ENCODE data around the gene NCOA4. TPM values are rescaled to one million over a fixed set of nuclear protein-coding genes. Genes with fewer than 3 reads are reported as not detected.

The NCOA4 gene
- total and polyA plus RNA-seq, 8 donors, result 150 to 196 (median 174) TPM

DNA sequence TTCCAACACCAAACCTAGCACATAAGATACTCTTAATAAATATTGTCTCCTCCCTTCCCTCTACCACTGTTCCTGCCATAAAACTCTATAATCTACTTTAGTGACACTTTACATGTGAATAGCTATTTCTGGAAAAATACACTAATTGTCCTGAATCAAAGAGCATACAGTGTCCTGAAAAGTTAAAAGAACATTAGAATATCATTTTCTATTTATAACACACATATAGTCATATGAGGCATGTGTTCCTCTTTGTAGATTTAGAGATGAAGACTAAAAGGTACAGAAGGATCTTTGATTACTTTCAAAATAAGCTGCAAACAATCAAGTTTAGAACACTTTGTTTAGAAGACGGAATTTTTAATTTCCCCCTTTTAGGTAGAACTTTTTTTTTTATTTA, 13.6 kb downstream of the NCOA4 start:
- TF ChIP-seq, protein P1, sequence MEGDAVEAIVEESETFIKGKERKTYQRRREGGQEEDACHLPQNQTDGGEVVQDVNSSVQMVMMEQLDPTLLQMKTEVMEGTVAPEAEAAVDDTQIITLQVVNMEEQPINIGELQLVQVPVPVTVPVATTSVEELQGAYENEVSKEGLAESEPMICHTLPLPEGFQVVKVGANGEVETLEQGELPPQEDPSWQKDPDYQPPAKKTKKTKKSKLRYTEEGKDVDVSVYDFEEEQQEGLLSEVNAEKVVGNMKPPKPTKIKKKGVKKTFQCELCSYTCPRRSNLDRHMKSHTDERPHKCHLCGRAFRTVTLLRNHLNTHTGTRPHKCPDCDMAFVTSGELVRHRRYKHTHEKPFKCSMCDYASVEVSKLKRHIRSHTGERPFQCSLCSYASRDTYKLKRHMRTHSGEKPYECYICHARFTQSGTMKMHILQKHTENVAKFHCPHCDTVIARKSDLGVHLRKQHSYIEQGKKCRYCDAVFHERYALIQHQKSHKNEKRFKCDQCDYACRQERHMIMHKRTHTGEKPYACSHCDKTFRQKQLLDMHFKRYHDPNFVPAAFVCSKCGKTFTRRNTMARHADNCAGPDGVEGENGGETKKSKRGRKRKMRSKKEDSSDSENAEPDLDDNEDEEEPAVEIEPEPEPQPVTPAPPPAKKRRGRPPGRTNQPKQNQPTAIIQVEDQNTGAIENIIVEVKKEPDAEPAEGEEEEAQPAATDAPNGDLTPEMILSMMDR (IDR thresholded peaks at IDR 0.05), result no peak
- H3K9me3 ChIP-seq, result no peaks in the 10 kb centered on the region
- intact Hi-C loops (cut with DNase I), result no loop called here
- peaks cover 0 to 47% of the 10 kb centered on the region in 2 donors for H3K36me3 ChIP-seq
- no peak overlapping the region for H3K4me3 ChIP-seq
- DNase-seq (no peak), ATAC-seq (no peak)
- peaks cover 23 to 65% of the 10 kb centered on the region in 2 donors for H3K4me1 ChIP-seq
- peak overlapping the region in 1 of 2 donors; percentile 37 for H3K27ac ChIP-seq
- H3K27me3 ChIP-seq, result no peaks in the 10 kb centered on the region

DNA sequence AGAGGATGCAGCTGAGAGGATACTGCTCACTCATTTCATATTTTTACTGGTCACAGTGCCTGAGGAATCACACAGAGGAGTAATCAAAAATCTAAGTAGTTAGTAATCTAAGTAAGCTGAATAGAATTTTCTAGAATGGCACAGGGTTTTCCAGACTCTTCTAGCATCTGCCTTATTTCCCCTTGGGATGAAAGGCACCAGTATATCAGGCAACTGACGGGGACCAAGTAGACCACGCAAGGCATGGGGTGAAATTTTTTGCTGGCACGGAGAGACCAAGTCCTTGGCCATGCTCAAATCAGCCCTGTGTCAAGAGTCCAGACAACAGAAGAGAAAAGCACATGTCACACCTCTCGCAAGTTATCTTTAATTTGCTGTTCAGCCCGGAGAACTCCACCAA, 14.2 kb downstream of the NCOA4 start:
- Histone ChIP-seq H3K4me3 (no peak overlapping the region), H3K9me3 (no peaks in the 10 kb centered on the region), H3K27ac (no peak overlapping the region), H3K27me3 (no peaks in the 10 kb centered on the region), H3K4me1 (peaks cover 23 to 60% of the 10 kb centered on the region in 2 donors), H3K36me3 (peaks cover 0 to 53% of the 10 kb centered on the region in 2 donors)
- DNase-seq (no peak), ATAC-seq (no peak)
- TF ChIP-seq, protein P1 (IDR thresholded peaks at IDR 0.05), result no peak
- intact Hi-C loops (cut with DNase I), result no loop called here

DNA sequence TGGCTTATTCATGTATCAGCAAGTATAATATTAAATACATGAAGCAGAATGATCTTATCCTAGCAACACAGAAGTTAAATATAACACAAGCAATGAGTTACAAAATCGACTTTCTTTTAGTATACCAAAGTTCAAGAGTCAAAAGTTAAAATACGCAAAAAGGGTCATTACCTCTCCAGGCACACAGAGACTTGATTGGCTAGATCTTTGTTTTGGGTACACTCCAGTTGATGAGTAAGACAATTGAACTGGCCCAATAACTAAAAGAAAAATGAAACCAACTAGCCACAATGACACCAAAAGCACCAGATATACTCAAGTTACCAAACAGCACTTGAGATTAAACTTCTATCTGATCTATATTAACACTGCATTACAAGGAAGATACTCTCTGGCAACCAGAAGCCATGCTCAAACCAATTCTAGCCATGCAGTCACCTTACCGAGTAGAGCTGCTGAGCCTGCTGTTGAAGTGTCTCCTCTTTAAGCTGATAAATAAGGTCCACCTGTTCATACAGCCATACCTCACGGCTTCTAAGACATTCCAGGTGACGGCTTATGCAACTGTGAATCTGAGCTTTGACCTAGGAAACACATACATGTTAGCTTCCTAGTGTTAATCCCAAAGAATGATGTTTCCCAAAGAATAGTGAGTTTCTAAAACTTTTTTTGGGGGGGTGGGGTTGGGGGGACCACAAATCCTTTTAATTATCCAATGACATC, 15.6 kb downstream of the NCOA4 start:
- no peak overlapping the region for H3K27ac ChIP-seq
- no peak overlapping the region for H3K4me3 ChIP-seq
- intact Hi-C loops (cut with DNase I), result no loop called here
- peaks cover 0 to 67% of the 10 kb centered on the region in 2 donors for H3K36me3 ChIP-seq
- peaks cover 15 to 54% of the 10 kb centered on the region in 2 donors for H3K4me1 ChIP-seq
- H3K27me3 ChIP-seq, result no peaks in the 10 kb centered on the region
- no peak for ATAC-seq
- TF ChIP-seq, protein P1 (IDR thresholded peaks at IDR 0.05), result no peak
- no peaks in the 10 kb centered on the region for H3K9me3 ChIP-seq
- no peak for DNase-seq

DNA sequence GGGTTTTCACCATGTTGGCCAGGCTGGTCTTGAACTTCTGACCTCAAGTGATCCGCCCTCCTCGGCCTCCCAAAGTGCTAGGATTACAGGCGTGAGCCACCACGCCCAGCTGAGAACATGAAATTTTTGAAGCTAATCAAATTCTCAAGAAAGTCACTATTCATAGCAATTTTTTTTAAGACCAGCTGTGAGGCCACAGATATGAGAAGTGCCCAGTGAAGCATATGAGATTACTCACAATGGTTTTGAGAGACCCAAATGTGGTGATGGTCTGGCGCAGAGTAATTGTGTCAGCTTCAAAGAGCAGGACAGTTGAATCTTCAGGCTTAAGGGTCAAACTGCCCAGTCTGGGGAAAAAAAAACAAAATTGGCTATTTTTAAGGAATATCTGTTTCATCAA, 16.2 kb downstream of the NCOA4 start:
- Histone ChIP-seq H3K4me3 (no peak overlapping the region), H3K9me3 (no peaks in the 10 kb centered on the region), H3K36me3 (peaks cover 0 to 73% of the 10 kb centered on the region in 2 donors), H3K4me1 (peaks cover 9 to 54% of the 10 kb centered on the region in 2 donors), H3K27ac (no peak overlapping the region), H3K27me3 (no peaks in the 10 kb centered on the region)
- TF ChIP-seq, protein P1 (IDR thresholded peaks at IDR 0.05), result no peak
- ATAC-seq (no peak), DNase-seq (no peak)
- intact Hi-C loops (cut with DNase I), result no loop called here

DNA sequence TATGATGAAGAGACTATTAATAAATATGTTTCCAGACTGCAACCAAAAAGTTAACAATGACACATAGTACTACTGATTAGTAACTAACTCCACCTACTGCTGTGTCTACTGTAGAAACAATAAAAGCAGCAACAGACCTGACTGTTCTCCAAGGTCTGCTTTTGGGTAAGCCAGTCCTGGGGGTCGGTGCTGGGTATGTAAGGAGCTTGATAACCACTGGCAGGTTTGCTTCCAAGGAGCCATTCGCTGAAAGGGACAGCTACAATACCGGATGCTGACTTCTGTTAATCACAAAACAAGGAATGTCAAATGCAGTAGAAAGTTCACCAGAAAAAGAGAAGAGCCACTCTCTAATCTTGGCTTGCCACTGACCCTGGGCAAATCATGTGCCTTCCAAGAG, 17.7 kb downstream of the NCOA4 start:
- Histone ChIP-seq H3K27me3 (no peaks in the 10 kb centered on the region), H3K4me1 (peaks cover 0 to 48% of the 10 kb centered on the region in 2 donors), H3K9me3 (no peaks in the 10 kb centered on the region), H3K4me3 (no peak overlapping the region), H3K36me3 (peaks cover 0 to 88% of the 10 kb centered on the region in 2 donors), H3K27ac (no peak overlapping the region)
- ATAC-seq (no peak), DNase-seq (no peak)
- TF ChIP-seq, protein P1 (IDR thresholded peaks at IDR 0.05), result no peak
- intact Hi-C loops (cut with DNase I), result no loop called here
